HCEC 1CT (cell line): ENCODE measurements around the gene CDKAL1.
"Not testable (repeated sequence)": the region's sequence is repeated elsewhere in the genome, so short reads cannot be mapped to it uniquely, and the experiment has no call there.

ENCODE experiments used
- DNase-seq: peaks from one replicate; pipeline ENCODE4 v3.0.0-alpha.2; 2017

The CDKAL1 gene

GRCh38 chr6:20554817-20555216, 20.6 kb downstream of the CDKAL1 start:
- DNase-seq: no peak

DNA sequence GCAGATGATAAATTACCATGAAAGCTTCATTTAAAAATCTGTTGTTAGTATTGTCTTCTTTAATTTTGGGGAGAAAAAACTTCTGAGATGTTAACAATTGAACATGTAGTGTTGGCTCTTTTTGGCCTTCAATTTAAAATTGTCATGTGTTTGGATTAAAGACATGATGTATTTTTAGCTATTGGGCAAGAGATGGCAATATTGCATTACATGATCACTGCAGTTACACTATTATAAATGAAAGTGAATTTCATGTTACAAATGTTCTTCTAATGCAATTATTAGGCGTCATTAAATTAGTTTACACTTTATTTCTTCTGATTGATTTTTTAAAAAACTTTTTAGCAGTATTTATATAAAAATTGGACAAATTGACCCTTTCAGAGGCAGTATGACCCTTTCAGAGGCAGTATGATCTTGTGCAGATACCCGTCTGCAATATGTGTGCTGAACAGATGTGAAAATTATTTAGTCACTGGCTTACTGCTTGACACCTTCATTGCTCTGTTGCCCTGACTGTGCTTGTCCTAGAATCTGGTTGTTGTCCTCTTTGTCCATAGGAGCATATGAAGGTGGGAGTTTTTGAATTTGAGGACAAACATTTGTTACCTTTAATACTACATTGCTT, 25.8 kb downstream of the CDKAL1 start:
- peak; percentile 34 for DNase-seq

GRCh38 chr6:20563377-20563776, 29.1 kb downstream of the CDKAL1 start:
- DNase-seq: no peak

- DNase-seq: peak; percentile 24
Measured at GRCh38 chr6:20564269-20564668, 30.0 kb downstream of the CDKAL1 start.

GRCh38 chr6:20564777-20565176, 30.5 kb downstream of the CDKAL1 start:
- DNase-seq: no peak

DNA sequence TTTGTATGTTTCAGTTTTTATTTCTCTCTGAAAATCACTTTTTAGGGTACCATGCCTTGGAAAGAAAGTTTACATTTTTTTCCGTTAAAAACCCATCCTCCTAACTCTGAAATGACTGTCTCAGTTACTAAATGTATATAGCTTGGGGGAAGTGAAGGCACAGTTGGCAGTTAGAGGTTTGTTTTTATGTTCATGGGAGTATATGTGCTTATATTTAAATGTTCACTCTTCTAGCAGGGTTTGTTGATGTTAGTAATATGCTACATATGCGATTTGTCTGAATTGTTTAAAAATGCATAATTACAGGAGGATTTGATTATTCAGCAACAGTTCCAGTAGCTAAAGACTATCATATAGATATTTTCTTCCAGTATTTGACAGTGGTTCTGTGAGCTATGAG, 31.1 kb downstream of the CDKAL1 start:
- no peak for DNase-seq

DNA sequence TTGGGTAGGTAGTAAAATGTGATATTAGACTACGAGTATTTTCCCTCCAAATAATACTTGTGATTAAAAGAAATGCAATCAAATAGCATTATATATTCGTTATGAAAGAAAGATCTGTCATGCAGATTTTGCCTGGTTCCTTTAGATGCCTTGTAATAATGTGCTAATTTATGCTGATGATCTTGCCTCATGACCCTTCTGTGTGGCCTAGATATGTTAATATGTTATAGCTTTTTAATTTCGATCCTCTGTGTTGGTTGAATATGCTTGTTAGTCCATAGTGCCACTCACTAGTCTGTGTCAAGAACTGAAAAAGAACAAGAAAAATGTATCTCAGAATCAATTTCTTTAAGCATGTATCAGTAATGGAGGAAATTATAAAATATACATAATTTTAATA, 31.9 kb downstream of the CDKAL1 start:
- DNase-seq: no peak

DNA sequence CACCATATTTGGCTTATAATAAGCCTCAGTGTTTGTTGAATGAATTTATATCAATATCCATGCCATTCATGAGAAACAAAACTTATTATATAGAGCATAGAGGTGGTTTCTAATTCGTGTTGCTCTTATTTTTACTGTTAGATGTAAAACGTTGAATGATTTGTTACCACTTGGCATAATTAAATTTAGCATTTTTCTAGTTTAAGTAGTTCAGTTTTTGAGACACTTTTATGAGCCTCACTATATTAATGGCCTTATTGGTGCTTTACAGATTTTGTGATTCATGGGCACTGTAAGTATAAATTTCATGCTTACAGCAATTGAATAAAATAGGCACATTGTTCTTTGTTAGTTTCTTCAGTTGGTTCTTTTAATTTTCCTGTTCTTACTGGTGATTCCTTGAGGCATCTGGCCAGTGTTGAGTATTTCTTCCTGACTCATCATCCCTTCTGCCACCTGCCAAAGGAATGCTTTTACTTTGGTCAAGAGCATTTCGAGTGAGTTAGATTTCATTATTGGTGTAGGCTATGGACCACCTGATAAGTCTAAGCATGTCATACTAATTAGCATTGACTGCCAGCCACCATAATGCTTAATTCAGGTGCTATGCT, 34.8 kb downstream of the CDKAL1 start:
- peak; percentile 14 for DNase-seq

DNA sequence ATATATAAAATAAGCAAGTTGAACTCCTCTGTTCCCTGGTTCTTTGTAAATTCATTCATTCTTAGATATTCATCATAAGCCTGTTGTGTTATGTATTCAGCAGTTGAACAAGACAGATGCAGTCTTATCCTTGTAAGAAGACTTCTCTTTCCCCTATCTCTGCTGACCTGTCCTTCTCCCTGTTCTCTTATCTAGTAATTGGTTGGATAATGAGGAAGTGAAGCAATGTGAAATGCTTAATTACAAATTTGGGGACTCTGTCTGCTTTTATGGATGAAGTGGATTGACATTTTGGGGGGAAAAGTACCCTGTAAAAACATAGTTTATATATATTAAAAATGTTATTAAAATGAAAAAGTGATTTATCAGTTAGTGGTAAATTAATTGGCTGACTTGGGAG, 37.0 kb downstream of the CDKAL1 start:
- no peak for DNase-seq

- DNase-seq: no peak
Measured at GRCh38 chr6:20572288-20572687, 38.0 kb downstream of the CDKAL1 start.

DNA sequence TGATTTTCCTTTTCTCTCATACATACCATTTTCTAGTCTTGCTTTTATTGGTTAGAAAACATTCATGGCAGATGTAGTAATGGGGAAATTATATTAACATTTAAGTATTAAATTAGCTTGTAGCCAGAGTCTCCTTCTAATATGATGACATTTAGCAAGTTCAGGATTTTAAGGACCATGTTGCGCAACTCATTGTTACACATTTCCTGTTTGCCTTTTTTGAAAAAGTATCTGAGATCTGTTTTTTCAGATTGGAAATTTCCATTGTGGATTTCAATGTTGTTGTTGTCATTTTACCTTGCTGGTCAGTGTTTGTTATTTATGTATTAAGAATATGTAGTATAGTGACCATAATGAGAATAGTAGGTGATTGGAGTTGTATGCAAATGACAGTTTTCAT, 38.7 kb downstream of the CDKAL1 start:
- peak; percentile 80 for DNase-seq

DNA sequence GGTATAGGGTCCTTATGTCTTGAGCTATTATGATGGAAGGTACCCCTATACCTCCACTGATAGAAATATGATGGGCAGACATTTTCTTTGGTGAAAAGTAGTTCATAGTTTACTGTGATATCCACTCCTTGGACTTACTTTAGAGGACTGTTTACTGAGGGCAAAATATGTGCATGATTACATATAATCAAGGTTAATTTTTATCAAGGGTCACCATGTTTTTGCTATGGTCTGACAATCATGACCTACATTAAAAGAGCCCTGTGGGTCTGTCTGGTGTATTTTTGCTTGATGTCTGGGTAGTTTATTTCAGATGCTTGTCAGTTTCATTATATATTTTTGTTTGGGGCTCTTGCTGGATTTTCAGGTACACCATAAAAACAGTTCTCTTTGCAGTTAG, 40.1 kb downstream of the CDKAL1 start:
- DNase-seq: no peak

- DNase-seq: no peak
Measured at GRCh38 chr6:20575125-20575524, 40.9 kb downstream of the CDKAL1 start.

- DNase-seq: no peak
Measured at GRCh38 chr6:20575704-20576451, 41.6 kb downstream of the CDKAL1 start.

GRCh38 chr6:20577173-20577688, 43.0 kb downstream of the CDKAL1 start:
- no peak for DNase-seq

DNA sequence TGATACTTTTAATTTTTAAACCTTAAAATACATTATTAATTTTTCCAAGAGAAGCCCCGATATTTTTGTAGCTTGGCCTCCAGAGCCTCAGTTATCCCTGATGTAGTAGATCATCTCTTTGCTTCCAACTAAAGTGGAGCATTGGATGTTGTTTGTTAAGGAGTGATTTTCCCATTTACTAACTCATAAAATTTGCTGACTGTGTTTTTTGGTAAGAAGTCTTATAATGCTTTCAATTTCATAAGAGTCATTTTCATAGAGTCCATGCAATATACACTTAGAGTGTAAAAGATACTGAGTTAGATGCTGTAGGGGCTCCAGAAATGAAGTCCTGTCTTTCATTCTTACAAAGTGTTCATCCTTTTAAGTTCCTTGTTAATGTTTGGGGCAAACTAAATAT, 46.8 kb downstream of the CDKAL1 start:
- DNase-seq: no peak

GRCh38 chr6:20582586-20583443, 48.6 kb downstream of the CDKAL1 start:
- DNase-seq: no peak

DNA sequence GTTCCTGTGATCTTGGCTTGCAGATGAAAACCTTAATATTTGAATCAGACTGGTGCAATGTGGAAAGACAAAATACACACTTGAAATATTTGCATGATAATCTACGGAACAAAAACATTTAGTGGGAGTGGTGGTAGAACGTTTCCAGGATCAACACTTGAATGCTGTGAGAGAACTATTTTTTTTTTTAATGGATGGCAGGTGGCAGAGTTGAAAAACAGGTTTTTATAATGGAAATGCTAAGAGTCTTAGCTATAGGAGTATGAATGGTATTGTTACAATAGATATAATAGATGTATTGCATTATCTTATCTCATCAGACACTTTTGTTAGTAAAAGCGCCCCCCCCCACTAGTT, 49.2 kb downstream of the CDKAL1 start:
- no peak for DNase-seq

DNA sequence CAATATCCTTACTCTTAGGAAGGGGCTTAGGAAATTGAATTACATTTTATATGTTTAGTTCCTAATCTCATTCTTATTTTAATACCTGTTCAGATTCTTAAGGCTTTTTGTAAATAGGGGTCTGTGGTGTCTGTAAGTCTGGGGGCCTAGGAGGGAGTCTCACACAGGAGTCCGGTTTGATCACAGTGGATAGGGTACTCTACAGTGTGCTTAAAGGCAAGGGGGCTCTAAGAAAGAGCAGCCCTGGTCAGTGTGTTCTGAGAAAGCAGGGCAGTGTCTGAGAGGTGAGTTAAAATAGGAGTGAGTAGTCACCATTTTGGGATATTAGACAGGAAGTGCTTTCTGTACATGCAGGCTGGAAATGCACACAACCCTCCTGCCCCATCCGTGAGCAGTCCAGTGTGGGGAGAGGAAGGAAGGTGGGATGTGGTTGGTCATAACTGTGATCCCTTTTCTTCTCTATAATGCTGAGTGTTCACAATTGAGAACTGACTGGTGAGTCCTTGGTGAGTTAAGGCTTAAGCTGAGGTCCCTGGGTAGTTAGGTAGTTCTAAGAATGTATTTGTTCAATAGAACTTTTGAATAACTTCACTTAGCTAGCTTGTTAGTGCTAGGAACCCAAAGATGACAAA, 50.0 kb downstream of the CDKAL1 start:
- no peak for DNase-seq

DNA sequence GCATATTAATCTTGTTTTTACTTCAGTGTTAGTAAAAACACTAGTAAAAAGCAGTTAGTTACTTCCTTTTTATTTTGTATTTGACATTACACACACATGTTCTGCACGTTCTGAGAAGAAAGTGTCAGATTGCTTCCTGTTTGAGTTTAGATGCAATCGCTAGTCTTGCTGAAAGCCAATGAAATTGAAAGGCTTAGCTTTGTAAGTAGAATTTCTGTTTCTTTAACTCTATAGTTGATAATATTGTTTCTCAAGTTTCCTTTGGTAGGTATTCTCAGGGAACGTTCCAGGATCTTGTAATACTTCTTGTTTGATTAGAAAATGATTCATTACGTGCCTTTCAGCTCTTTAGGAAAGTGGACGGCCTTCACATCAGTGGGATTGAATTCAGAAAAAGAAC, 55.0 kb downstream of the CDKAL1 start:
- DNase-seq: no peak

DNA sequence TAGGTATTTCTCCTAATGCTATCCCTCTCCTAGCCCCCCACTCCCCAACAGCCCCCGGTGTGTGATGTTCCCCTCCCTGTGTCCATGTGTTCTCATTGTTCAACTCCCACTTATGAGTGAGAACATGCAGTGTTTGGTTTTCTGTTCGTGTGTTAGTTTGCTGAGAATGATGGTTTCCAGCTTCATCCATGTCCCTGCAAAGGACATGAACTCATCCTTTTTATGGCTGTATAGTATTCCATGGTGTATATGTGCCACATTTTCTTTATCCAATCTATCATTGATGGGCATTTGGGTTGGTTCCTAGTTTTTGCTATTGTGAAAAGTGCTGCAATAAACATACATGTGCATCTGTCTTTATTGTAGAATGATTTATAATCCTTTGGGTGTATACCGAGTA, 56.2 kb downstream of the CDKAL1 start:
- DNase-seq: not testable (repeated sequence)

GRCh38 chr6:20594299-20594853, 60.1 kb downstream of the CDKAL1 start:
- not testable (repeated sequence) for DNase-seq
